ENCODE results near the gene PI3. TPM values are rescaled to one million over a fixed set of nuclear protein-coding genes. Genes with fewer than 3 reads are reported as not detected.

Gene PI3
- total RNA-seq, 1 donor from 2014 or later: not detected

- no peaks in the 10 kb centered on the region for H3K9me3 ChIP-seq (ENCODE audit: control insufficient read depth in 3 of 3, low read length in 3 of 3)
- no peaks in the 10 kb centered on the region for H3K27me3 ChIP-seq (ENCODE audit: control insufficient read depth in 3 of 3, insufficient read depth in 3 of 3, low read length in 3 of 3)
- H3K4me1 ChIP-seq (ENCODE audit: control insufficient read depth in 3 of 3, insufficient read depth in 3 of 3, low read length in 3 of 3): no peaks in the 10 kb centered on the region
- H3K4me3 ChIP-seq (ENCODE audit: low read length in 3 of 3): no peak overlapping the region
- no peaks in the 10 kb centered on the region for H3K36me3 ChIP-seq (ENCODE audit: control insufficient read depth in 3 of 3, insufficient read depth in 3 of 3, low read length in 3 of 3)
- H3K27ac ChIP-seq (ENCODE audit: low read depth, low read length): no peak overlapping the region
- H3K9ac ChIP-seq (ENCODE audit: low read depth in 1 of 3, low read length in 3 of 3): no peak overlapping the region
Observed at GRCh38 chr20:45212836-45213235, 38.1 kb downstream of the PI3 start.

GRCh38 chr20:45218124-45218523 lies 43.4 kb downstream of the PI3 start:
- no peak overlapping the region for H3K4me3 ChIP-seq (ENCODE audit: low read length in 3 of 3)
- no peaks in the 10 kb centered on the region for H3K36me3 ChIP-seq (ENCODE audit: control insufficient read depth in 3 of 3, insufficient read depth in 3 of 3, low read length in 3 of 3)
- H3K27me3 ChIP-seq (ENCODE audit: control insufficient read depth in 3 of 3, insufficient read depth in 3 of 3, low read length in 3 of 3): peaks cover 3 to 5% (median 3%) of the 10 kb centered on the region in 3 donors
- H3K27ac ChIP-seq (ENCODE audit: low read depth, low read length): no peak overlapping the region
- no peaks in the 10 kb centered on the region for H3K9me3 ChIP-seq (ENCODE audit: control insufficient read depth in 3 of 3, low read length in 3 of 3)
- no peak overlapping the region for H3K9ac ChIP-seq (ENCODE audit: low read depth in 1 of 3, low read length in 3 of 3)
- H3K4me1 ChIP-seq (ENCODE audit: control insufficient read depth in 3 of 3, insufficient read depth in 3 of 3, low read length in 3 of 3): no peaks in the 10 kb centered on the region

DNA sequence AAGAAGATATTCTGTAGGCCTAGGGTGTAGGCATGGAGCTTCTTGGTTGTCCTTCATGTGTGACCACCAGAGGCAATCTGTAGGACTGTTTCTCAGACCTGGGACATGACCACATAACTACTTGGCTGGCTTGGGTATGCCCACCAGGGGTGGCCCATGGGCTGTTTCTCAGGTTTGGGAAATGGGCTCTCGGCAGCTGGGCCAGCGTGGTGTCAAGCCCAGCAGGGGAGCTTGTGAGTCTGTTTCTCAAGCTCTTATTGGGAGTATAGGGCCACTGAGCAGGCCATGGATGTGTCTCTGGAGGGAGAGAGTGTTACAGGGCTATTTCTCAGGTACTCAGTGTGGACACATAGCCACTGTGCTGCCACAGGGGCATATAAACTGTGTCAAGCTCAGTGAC lies 43.9 kb downstream of the PI3 start:
- no peak overlapping the region for H3K9ac ChIP-seq (ENCODE audit: low read depth in 1 of 3, low read length in 3 of 3)
- H3K4me1 ChIP-seq (ENCODE audit: control insufficient read depth in 3 of 3, insufficient read depth in 3 of 3, low read length in 3 of 3): no peaks in the 10 kb centered on the region
- no peaks in the 10 kb centered on the region for H3K36me3 ChIP-seq (ENCODE audit: control insufficient read depth in 3 of 3, insufficient read depth in 3 of 3, low read length in 3 of 3)
- H3K27me3 ChIP-seq (ENCODE audit: control insufficient read depth in 3 of 3, insufficient read depth in 3 of 3, low read length in 3 of 3): peaks cover 3 to 5% (median 3%) of the 10 kb centered on the region in 3 donors
- no peak overlapping the region for H3K4me3 ChIP-seq (ENCODE audit: low read length in 3 of 3)
- H3K9me3 ChIP-seq (ENCODE audit: control insufficient read depth in 3 of 3, low read length in 3 of 3): no peaks in the 10 kb centered on the region
- no peak overlapping the region for H3K27ac ChIP-seq (ENCODE audit: low read depth, low read length)

DNA sequence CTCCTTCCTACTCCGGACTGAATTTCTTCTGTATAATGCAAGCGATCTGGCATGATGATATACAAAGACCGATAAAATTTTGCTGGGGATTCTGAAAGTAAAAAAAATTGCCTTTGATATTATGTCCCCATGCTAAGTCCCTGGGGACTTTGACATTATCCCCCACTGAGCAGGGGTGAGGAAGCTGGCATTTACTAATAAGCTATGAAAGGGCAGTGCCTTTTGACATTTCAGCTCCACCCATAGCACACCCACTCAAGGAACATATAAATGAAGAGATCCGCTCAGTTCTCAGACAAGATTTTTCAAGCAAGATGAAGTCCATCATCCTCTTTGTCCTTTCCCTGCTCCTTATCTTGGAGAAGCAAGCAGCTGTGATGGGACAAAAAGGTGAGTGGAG lies 46.4 kb downstream of the PI3 start, which contains the start of gene SEMG2:
TSS of gene SEMG2 (plus strand) at position 298 of the 400 bp plus-strand sequence. CDS start at position 315, 17 bp downstream.
- Histone ChIP-seq H3K9me3 (ENCODE audit: control insufficient read depth in 3 of 3, low read length in 3 of 3) (peaks cover 0 to 2% (median 0%) of the 10 kb centered on the region in 3 donors), H3K9ac (ENCODE audit: low read depth in 1 of 3, low read length in 3 of 3) (no peak within 1 kb of the TSS), H3K36me3 (ENCODE audit: control insufficient read depth in 3 of 3, insufficient read depth in 3 of 3, low read length in 3 of 3) (no peaks in the 10 kb centered on the region), H3K4me1 (ENCODE audit: control insufficient read depth in 3 of 3, insufficient read depth in 3 of 3, low read length in 3 of 3) (no peaks in the 10 kb centered on the region), H3K4me3 (ENCODE audit: low read length in 3 of 3) (no peak within 1 kb of the TSS), H3K27ac (ENCODE audit: low read depth, low read length) (no peak within 1 kb of the TSS), H3K27me3 (ENCODE audit: control insufficient read depth in 3 of 3, insufficient read depth in 3 of 3, low read length in 3 of 3) (peaks cover 3 to 9% (median 5%) of the 10 kb centered on the region in 3 donors)

DNA sequence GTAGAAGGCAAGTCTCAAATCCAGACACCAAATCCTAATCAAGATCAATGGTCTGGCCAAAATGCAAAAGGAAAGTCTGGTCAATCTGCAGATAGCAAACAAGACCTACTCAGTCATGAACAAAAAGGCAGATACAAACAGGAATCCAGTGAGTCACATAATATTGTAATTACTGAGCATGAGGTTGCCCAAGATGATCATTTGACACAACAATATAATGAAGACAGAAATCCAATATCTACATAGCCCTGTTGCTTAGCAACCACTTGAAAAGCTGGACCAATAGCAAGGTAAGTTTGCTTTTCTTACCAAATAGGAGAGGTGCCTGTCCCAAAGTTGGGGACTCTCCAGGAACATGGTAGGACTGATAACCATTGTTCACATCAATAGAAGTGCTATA lies 48.4 kb downstream of the PI3 start:
- Histone ChIP-seq H3K9me3 (ENCODE audit: control insufficient read depth in 3 of 3, low read length in 3 of 3) (peaks cover 0 to 2% (median 0%) of the 10 kb centered on the region in 3 donors), H3K4me1 (ENCODE audit: control insufficient read depth in 3 of 3, insufficient read depth in 3 of 3, low read length in 3 of 3) (no peaks in the 10 kb centered on the region), H3K4me3 (ENCODE audit: low read length in 3 of 3) (no peak overlapping the region), H3K9ac (ENCODE audit: low read depth in 1 of 3, low read length in 3 of 3) (no peak overlapping the region), H3K36me3 (ENCODE audit: control insufficient read depth in 3 of 3, insufficient read depth in 3 of 3, low read length in 3 of 3) (no peaks in the 10 kb centered on the region), H3K27me3 (ENCODE audit: control insufficient read depth in 3 of 3, insufficient read depth in 3 of 3, low read length in 3 of 3) (peaks cover 3 to 15% (median 5%) of the 10 kb centered on the region in 3 donors), H3K27ac (ENCODE audit: low read depth, low read length) (no peak overlapping the region)

Other genes with a start within 250 kb of the PI3 start
- gene TOMM34, start 214.5 kb upstream of the PI3 start, total RNA-seq: 4.2 TPM
- gene STK4, start 208.4 kb upstream of the PI3 start, total RNA-seq: 17.7 TPM
- gene KCNS1, start 73.8 kb upstream of the PI3 start, total RNA-seq: under 0.01 TPM
- not detected for gene WFDC5, start 59.7 kb upstream of the PI3 start, total RNA-seq
- not detected for gene WFDC12, start 50.4 kb upstream of the PI3 start, total RNA-seq
- not detected for gene SEMG1, start 32.1 kb downstream of the PI3 start, total RNA-seq
- not detected for gene SEMG2, start 46.5 kb downstream of the PI3 start, total RNA-seq
- gene SLPI, start 79.7 kb downstream of the PI3 start, total RNA-seq: not detected
- gene RBPJL, start 131.9 kb downstream of the PI3 start, total RNA-seq: not detected
- 0.52 TPM for gene MATN4, start 133.4 kb downstream of the PI3 start, total RNA-seq
- gene SDC4, start 173.5 kb downstream of the PI3 start, total RNA-seq: 4.2 TPM
- 13.6 TPM for gene SYS1, start 188.3 kb downstream of the PI3 start, total RNA-seq
- gene TP53TG5, start 203.4 kb downstream of the PI3 start, total RNA-seq: not detected
- 3.7 TPM for gene DBNDD2, start 233.4 kb downstream of the PI3 start, total RNA-seq
- 16.2 TPM for gene PIGT, start 241.2 kb downstream of the PI3 start, total RNA-seq

Data from skeletal muscle tissue (tissue), 4 donors.